GM12872 (cell line): ENCODE data around the gene CORO1C.

Experiments used
- TF ChIP-seq, protein P1 (sequence below): IDR thresholded peaks from 3 replicates; pipeline ENCODE4 v1.5.1; 2011; ENCODE audit warnings: low read depth, mild to moderate bottlenecking, low read length, moderate library complexity; ENCODE audit not compliant: insufficient read depth

CORO1C gene

GRCh38 chr12:108630481-108631207, 100.7 kb downstream of the CORO1C start:
- TF ChIP-seq, protein P1, sequence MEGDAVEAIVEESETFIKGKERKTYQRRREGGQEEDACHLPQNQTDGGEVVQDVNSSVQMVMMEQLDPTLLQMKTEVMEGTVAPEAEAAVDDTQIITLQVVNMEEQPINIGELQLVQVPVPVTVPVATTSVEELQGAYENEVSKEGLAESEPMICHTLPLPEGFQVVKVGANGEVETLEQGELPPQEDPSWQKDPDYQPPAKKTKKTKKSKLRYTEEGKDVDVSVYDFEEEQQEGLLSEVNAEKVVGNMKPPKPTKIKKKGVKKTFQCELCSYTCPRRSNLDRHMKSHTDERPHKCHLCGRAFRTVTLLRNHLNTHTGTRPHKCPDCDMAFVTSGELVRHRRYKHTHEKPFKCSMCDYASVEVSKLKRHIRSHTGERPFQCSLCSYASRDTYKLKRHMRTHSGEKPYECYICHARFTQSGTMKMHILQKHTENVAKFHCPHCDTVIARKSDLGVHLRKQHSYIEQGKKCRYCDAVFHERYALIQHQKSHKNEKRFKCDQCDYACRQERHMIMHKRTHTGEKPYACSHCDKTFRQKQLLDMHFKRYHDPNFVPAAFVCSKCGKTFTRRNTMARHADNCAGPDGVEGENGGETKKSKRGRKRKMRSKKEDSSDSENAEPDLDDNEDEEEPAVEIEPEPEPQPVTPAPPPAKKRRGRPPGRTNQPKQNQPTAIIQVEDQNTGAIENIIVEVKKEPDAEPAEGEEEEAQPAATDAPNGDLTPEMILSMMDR = no peak

DNA sequence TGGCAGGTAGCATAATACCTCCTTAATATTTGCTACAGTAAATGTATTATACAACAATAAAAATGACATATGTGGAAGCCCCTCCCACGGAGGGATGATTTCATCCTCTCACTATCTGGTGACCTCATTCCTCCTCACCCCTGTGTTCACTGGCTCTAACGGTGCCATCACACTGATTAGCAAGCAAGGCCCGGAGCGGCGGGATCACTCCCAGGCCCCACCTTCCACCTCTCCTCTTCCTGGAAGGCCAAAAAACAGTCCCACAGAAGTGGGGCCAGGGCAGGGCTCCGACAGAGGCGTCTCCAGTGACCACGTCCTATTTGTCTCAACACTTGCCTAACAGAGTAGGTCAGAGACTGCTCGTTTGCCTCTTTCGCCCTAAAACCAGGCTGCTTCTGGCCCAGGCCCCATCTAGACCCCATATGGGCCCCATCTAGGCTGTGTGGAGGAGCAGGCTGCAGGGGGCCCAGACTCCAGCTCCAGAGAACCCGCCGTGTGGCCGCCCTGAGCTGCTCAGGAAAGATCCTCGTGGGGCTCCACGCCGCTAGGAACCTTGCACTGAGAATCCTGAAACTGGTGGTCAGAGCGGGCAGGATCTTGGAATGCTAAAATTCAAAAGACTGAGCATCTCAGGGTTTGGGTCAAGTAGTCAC, 101.4 kb downstream of the CORO1C start:
- TF ChIP-seq, protein P1 = no peak

DNA sequence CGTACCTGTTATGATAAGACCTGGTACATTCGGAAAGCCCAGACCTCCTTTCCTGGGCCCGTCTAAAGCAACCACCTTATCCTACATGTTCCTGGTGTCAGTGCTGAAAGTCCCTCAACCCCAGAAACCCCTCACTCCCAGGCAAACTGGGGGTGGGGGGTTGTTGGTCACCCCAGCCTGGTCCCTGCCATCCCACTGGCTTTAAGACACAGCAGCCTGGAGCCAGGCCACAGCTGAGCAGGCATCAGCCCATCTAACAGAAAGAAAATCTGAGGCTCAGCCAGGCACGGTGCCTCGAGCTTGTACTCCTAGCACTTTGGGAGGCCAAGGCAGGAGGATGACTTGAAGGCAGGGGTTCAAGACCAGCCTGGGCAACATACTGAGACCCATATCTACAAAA, 102.2 kb downstream of the CORO1C start:
- TF ChIP-seq, protein P1 = no peak

GRCh38 chr12:108627134-108627920, 104.0 kb downstream of the CORO1C start:
- TF ChIP-seq, protein P1 = no peak

DNA sequence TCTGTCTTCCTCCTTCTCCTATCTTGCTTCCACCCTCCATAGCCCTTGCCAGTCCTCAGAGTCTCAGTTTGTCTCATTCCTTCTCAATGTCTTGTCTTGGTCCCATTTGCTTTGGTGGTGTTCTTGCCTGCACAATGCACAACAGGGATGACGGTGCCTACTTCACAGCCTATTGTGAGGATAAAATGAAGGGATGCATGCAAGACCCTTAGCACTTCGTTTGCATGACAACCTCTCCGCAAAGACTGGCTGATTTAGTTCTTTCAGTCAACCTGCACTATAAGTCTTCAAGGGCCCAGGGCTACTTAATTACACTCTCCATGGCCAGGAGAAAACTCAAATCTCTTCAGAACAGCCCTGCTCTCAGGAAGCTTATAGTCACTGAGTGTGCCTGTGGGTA, 106.1 kb downstream of the CORO1C start:
- TF ChIP-seq, protein P1 = no peak

DNA sequence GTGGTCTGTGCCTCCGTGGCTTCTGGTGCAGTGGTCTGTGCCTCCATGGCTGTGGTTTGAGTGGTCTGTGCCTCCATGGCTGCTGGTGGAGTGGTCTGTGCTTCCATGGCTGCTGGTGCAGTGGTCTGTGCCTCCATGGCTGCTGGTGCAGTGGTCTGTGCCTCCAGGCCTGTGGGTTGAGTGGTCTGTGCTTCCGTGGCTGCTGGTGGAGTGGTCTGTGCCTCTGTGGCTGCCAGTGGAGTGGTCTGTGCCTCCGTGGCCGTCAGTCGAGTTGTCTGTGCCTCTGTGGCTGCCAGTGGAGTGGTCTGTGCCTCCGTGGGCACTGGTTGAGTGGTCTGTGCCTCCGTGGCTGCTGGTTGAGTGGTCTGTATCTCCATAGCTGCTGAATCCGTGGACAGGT, 107.7 kb downstream of the CORO1C start:
- TF ChIP-seq, protein P1 = no peak

DNA sequence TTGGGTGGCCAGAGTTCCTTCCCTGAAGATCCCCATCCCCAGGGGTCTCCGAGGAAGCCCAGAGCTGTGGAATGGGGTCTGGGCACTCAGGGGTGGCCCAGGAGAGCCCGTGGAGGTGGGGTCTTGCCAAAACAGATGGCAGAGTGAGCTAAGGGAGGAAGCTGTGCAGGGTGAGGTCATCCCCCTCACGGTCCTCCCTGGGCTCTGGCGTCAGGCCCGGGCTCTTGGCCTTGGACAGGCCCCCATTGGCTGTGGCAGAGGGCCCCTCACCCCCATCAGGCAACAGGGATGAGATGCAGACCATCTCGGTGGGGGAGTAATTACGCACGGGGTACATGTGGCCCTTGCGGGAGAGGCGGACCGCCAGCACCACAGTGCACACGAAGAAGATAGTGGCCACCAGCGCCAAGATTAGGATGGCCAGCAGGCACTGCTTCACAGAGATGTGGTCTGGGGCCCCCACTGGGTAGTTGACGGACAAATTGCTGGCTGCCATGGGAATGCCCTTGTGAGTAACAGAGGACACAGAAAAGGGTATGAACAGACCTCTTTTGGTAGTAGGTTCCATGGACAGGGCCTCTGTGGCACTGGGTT, 108.3 kb downstream of the CORO1C start:
- TF ChIP-seq, protein P1 = no peak
